Panc1 (cell line): ENCODE results near the gene DKK3. TPM values are rescaled to one million over a fixed set of nuclear protein-coding genes. Genes with fewer than 3 reads are reported as not detected.

ENCODE experiments used
- ATAC-seq: fragments of 200-7000 bp; cut with Tn5 transposase; 2 replicates; pipeline ENCODE4 v1.9.1; 2020; ENCODE audit warnings: mild to moderate bottlenecking, moderate library complexity
- BruUV-seq: library from RNA; stranded (reverse); fragments of 400-500 nt; replicated peaks from 2 replicates; lab custom pipeline; 2021; lab: Mats Ljungman, UMichigan
- CTCF ChIA-PET: fragments of 300-600 bp; sonication (Branson Sonifier 250); formaldehyde crosslinking; loops from one replicate; lab custom pipeline; 2022; ENCODE audit warnings: antibody characterized with exemption; lab: Charles Lee
- POLR2A ChIA-PET: fragments of 300-600 bp; sonication (Branson Sonifier 250); formaldehyde crosslinking; loops from one replicate; lab custom pipeline; 2022; ENCODE audit warnings: antibody characterized with exemption; lab: Charles Lee
- DNase-seq: peaks from one replicate; pipeline ENCODE4 v3.0.0-alpha.2; 2010; ENCODE audit warnings: low read depth, low spot score
- H3K27ac ChIP-seq: 2 replicates; pipeline ENCODE4 v1.5.1; 2011; ENCODE audit warnings: mild to moderate bottlenecking, low read length, inconsistent platforms
- H3K27me3 ChIP-seq: fragments of 200-500 bp; sonication (Bioruptor generic); 2 replicates; pipeline ENCODE4 v1.6.0; 2014; ENCODE audit warnings: low read length, inconsistent platforms; ENCODE audit not compliant: control insufficient read depth, insufficient read depth
- H3K36me3 ChIP-seq: fragments of 200-500 bp; sonication (Bioruptor generic); 2 replicates; pipeline ENCODE4 v1.5.1; 2014; ENCODE audit warnings: inconsistent platforms, mild to moderate bottlenecking, low read length, moderate library complexity; ENCODE audit not compliant: control insufficient read depth, insufficient read depth
- H3K4me1 ChIP-seq: 2 replicates; pipeline ENCODE4 v1.5.1; 2011; ENCODE audit warnings: inconsistent platforms, mild to moderate bottlenecking, low read length, moderate library complexity; ENCODE audit not compliant: control insufficient read depth, insufficient read depth
- H3K4me3 ChIP-seq, 2 experiments: 2 replicates each; pipeline ENCODE4 v1.5.1; 2011 to 2012; ENCODE audit warnings: low read depth in 2 of 2, low read length in 2 of 2, mild to moderate bottlenecking in 2 of 2, inconsistent platforms in 1 of 2, moderate library complexity in 1 of 2
- H3K9me3 ChIP-seq: fragments of 200-500 bp; sonication (Bioruptor generic); 2 replicates; pipeline ENCODE4 v1.5.1; 2014; ENCODE audit warnings: low read depth, mild to moderate bottlenecking, inconsistent platforms, low read length, moderate library complexity; ENCODE audit not compliant: control insufficient read depth, insufficient read depth
- POLR2AphosphoS5 ChIP-seq: IDR thresholded peaks from 2 replicates; pipeline ENCODE4 v1.6.1; 2012; ENCODE audit warnings: mild to moderate bottlenecking, low read depth, low read length, moderate library complexity
- SIN3A ChIP-seq: IDR thresholded peaks from 2 replicates; pipeline ENCODE4 v1.6.1; 2012; ENCODE audit warnings: low read depth, mild to moderate bottlenecking, low read length, moderate library complexity, borderline replicate concordance; ENCODE audit not compliant: insufficient read depth
- TCF7L2 ChIP-seq: IDR thresholded peaks from 2 replicates; pipeline ENCODE4 v1.6.1; 2011; ENCODE audit warnings: mild to moderate bottlenecking, low read depth, low read length, inconsistent platforms
- in situ Hi-C: cut with HindIII; loops from 2 replicates; pipeline ENCODE4 v1.10.0; 2016; ENCODE audit warnings: low sequenced_read_pairs, low pct_unique_long_range_greater_than_20kb
- intact Hi-C: fragments of 100-400 bp; cut with micrococcal nuclease; formaldehyde crosslinking; loops from one replicate; pipeline ENCODE4 v1.10.0; 2022; ENCODE audit not compliant: unreplicated experiment
- total RNA-seq: library from RNA; stranded (reverse); gene quantifications from one replicate; pipeline ENCODE4 v1.2.1, GENCODE V29; 2021; ENCODE audit not compliant: unreplicated experiment
- TF ChIP-seq, protein P1 (sequence below), 2 experiments: IDR thresholded peaks; 2 replicates each; pipeline ENCODE4 v1.6.1; 2011 to 2012; ENCODE audit warnings: low read depth in 2 of 2, control low read depth in 1 of 2, low read length in 1 of 2, mild to moderate bottlenecking in 1 of 2, moderate library complexity in 1 of 2; ENCODE audit not compliant: insufficient read depth in 1 of 2
- TF ChIP-seq, protein P2 (sequence below): fragments of 450-650 bp; IDR thresholded peaks from 2 replicates; pipeline ENCODE4 v1.5.1; 2017; ENCODE audit warnings: mild to moderate bottlenecking

DKK3 gene
- total RNA-seq, 1 experiment from 2014 or later = 116 TPM

GRCh38 chr11:11959601-11960000 is 48.8 kb downstream of the DKK3 start:
- ChIA-PET CTCF (no interaction called here), POLR2A (no interaction called here)
- ATAC-seq = no peak
- Histone ChIP-seq H3K36me3 (peaks cover 19% of the 10 kb centered on the region), H3K27me3 (no peaks in the 10 kb centered on the region), H3K9me3 (no peaks in the 10 kb centered on the region), H3K4me3 (no peak overlapping the region), H3K27ac (no peak overlapping the region), H3K4me1 (no peaks in the 10 kb centered on the region)
- BruUV-seq = no TSS peak
- TF ChIP-seq TCF7L2 = no peak
- TF ChIP-seq SIN3A = no peak
- TF ChIP-seq, protein P1, sequence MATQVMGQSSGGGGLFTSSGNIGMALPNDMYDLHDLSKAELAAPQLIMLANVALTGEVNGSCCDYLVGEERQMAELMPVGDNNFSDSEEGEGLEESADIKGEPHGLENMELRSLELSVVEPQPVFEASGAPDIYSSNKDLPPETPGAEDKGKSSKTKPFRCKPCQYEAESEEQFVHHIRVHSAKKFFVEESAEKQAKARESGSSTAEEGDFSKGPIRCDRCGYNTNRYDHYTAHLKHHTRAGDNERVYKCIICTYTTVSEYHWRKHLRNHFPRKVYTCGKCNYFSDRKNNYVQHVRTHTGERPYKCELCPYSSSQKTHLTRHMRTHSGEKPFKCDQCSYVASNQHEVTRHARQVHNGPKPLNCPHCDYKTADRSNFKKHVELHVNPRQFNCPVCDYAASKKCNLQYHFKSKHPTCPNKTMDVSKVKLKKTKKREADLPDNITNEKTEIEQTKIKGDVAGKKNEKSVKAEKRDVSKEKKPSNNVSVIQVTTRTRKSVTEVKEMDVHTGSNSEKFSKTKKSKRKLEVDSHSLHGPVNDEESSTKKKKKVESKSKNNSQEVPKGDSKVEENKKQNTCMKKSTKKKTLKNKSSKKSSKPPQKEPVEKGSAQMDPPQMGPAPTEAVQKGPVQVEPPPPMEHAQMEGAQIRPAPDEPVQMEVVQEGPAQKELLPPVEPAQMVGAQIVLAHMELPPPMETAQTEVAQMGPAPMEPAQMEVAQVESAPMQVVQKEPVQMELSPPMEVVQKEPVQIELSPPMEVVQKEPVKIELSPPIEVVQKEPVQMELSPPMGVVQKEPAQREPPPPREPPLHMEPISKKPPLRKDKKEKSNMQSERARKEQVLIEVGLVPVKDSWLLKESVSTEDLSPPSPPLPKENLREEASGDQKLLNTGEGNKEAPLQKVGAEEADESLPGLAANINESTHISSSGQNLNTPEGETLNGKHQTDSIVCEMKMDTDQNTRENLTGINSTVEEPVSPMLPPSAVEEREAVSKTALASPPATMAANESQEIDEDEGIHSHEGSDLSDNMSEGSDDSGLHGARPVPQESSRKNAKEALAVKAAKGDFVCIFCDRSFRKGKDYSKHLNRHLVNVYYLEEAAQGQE (IDR thresholded peaks at IDR 0.05; ENCODE audit: insufficient read depth in 1 of 2, low read depth in 2 of 2, low read length in 1 of 2) = no peak
- no peak for TF ChIP-seq POLR2AphosphoS5
- TF ChIP-seq, protein P2, sequence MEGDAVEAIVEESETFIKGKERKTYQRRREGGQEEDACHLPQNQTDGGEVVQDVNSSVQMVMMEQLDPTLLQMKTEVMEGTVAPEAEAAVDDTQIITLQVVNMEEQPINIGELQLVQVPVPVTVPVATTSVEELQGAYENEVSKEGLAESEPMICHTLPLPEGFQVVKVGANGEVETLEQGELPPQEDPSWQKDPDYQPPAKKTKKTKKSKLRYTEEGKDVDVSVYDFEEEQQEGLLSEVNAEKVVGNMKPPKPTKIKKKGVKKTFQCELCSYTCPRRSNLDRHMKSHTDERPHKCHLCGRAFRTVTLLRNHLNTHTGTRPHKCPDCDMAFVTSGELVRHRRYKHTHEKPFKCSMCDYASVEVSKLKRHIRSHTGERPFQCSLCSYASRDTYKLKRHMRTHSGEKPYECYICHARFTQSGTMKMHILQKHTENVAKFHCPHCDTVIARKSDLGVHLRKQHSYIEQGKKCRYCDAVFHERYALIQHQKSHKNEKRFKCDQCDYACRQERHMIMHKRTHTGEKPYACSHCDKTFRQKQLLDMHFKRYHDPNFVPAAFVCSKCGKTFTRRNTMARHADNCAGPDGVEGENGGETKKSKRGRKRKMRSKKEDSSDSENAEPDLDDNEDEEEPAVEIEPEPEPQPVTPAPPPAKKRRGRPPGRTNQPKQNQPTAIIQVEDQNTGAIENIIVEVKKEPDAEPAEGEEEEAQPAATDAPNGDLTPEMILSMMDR = no peak
- intact Hi-C loops (no loop called here), in situ Hi-C loops (no loop called here)
- no peak for DNase-seq

DNA sequence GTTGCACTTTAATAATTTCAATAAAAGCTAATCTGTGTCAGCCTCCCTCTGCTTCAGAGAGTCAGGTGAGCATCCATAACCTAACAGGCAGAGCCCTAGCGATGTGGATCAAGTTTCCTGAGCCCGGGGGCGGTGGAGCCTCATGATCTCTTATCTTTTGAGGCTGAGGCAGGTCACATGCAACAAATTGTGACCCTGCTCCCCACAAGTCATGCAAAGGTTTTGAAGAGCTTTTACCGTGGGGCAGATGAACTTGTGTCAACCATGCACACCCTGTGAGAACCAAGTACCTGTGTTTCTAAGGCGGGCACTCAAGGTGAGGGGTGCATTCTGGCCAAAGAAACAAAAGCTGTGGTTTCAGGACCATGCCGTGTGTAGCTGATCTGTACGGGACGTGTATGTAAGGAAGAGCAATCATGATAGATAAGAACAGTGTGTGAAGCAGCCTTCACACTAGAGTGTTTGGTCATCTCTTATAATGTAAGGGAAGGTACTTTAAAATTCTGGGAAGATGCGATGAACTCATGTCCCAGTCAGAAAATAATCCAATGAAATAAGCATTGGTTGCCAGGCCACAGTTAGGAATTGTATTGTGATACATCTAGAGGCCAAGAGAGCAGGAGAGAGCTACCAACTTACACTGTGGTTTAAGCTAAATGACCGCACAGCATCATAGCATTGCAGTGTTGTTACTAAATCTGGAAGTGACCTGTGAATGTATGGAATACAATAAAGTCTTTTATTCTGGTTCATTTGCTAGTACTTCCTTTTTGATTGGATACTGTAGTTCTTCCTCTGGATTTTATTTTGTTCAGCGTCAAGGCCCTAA is 49.8 kb downstream of the DKK3 start:
- in situ Hi-C loops (no loop called here), intact Hi-C loops (no loop called here)
- ChIA-PET POLR2A (no interaction called here), CTCF (no interaction called here)
- Histone ChIP-seq H3K27me3 (no peaks in the 10 kb centered on the region), H3K4me3 (no peak overlapping the region), H3K36me3 (peaks cover 22% of the 10 kb centered on the region), H3K9me3 (no peaks in the 10 kb centered on the region), H3K4me1 (no peaks in the 10 kb centered on the region), H3K27ac (no peak overlapping the region)
- no TSS peak for BruUV-seq
- no peak for TF ChIP-seq TCF7L2
- no peak for TF ChIP-seq SIN3A
- TF ChIP-seq, protein P1 (IDR thresholded peaks at IDR 0.05; ENCODE audit: insufficient read depth in 1 of 2, low read depth in 2 of 2, low read length in 1 of 2) = no peak
- no peak for TF ChIP-seq POLR2AphosphoS5
- TF ChIP-seq, protein P2 = no peak
- no peak for ATAC-seq
- no peak for DNase-seq
